GM23338 (cell line): ENCODE measurements around the gene GNLY. TPM values are rescaled to one million over a fixed set of nuclear protein-coding genes. Genes with fewer than 3 reads are reported as not detected.
A peak's percentile ranks its signal among the peaks of the same experiment; 100 is the strongest.

Experiments used
- ATAC-seq: fragments of 200-7000 bp; cut with Tn5 transposase; 3 replicates; pipeline ENCODE4 v1.9.1; 2020
- DNase-seq: peaks from one replicate; pipeline ENCODE4 v3.0.0-alpha.2; 2015; ENCODE audit warnings: low spot score
- H2AFZ ChIP-seq: fragments of 200-600 bp; sonication (generic); 2 replicates; pipeline ENCODE4 v1.8.0; 2016; ENCODE audit warnings: antibody characterized with exemption, mild to moderate bottlenecking, moderate library complexity
- H3F3A ChIP-seq: fragments of 200-600 bp; sonication (generic); replicated peaks from 2 replicates; pipeline ENCODE4 v1.8.0; 2017; ENCODE audit warnings: antibody characterized with exemption, mixed run types, low read depth
- H3K27ac ChIP-seq: fragments of 200-600 bp; sonication (generic); 2 replicates; pipeline ENCODE4 v1.6.1; 2016; ENCODE audit warnings: low read depth
- H3K27me3 ChIP-seq: fragments of 200-600 bp; sonication (generic); 2 replicates; pipeline ENCODE4 v1.8.0; 2016; ENCODE audit warnings: mild to moderate bottlenecking, mixed run types, moderate library complexity; ENCODE audit not compliant: insufficient read depth
- H3K36me3 ChIP-seq: fragments of 200-600 bp; sonication (generic); 2 replicates; pipeline ENCODE4 v1.8.0; 2016; ENCODE audit warnings: mild to moderate bottlenecking; ENCODE audit not compliant: insufficient read depth
- H3K4me1 ChIP-seq: fragments of 200-600 bp; sonication (generic); 2 replicates; pipeline ENCODE4 v1.8.0; 2016; ENCODE audit warnings: mild to moderate bottlenecking, moderate library complexity; ENCODE audit not compliant: insufficient read depth
- H3K4me2 ChIP-seq: fragments of 200-600 bp; sonication (generic); 2 replicates; pipeline ENCODE4 v1.7.1; 2017; ENCODE audit warnings: mixed run types
- H3K4me3 ChIP-seq: fragments of 200-600 bp; sonication (generic); 2 replicates; pipeline ENCODE4 v1.6.1; 2016; ENCODE audit warnings: mixed run types
- H3K79me2 ChIP-seq: fragments of 200-600 bp; sonication (generic); replicated peaks from 2 replicates; pipeline ENCODE4 v1.8.0; 2017; ENCODE audit warnings: mild to moderate bottlenecking; ENCODE audit not compliant: insufficient read depth
- H3K9me2 ChIP-seq: fragments of 200-600 bp; sonication (generic); 2 replicates; pipeline ENCODE4 v1.8.0; 2017; ENCODE audit not compliant: insufficient read depth
- H4K20me1 ChIP-seq: fragments of 200-600 bp; sonication (generic); replicated peaks from 2 replicates; pipeline ENCODE4 v1.8.0; 2017; ENCODE audit warnings: mild to moderate bottlenecking; ENCODE audit not compliant: insufficient read depth
- H3K27ac Mint-ChIP-seq: 2 replicates; pipeline ENCODE4 v1.8.0; 2020; ENCODE audit warnings: inconsistent platforms, mild to moderate bottlenecking, moderate library complexity, mixed read lengths
- H3K27me3 Mint-ChIP-seq: 3 replicates; pipeline ENCODE4 v1.8.0; 2022; ENCODE audit warnings: low read depth, mild to moderate bottlenecking, moderate library complexity, mixed read lengths, inconsistent platforms; ENCODE audit not compliant: insufficient read depth, poor library complexity
- H3K36me3 Mint-ChIP-seq: 3 replicates; pipeline ENCODE4 v1.8.0; 2021; ENCODE audit warnings: low read depth, mild to moderate bottlenecking, inconsistent platforms, moderate library complexity, mixed read lengths
- H3K4me1 Mint-ChIP-seq: 3 replicates; pipeline ENCODE4 v1.8.0; 2020; ENCODE audit warnings: mild to moderate bottlenecking, inconsistent platforms, mixed read lengths
- H3K4me3 Mint-ChIP-seq: 3 replicates; pipeline ENCODE4 v1.8.0; 2021; ENCODE audit warnings: moderate library complexity, mild to moderate bottlenecking, inconsistent platforms, mixed read lengths
- H3K9me3 Mint-ChIP-seq: 3 replicates; pipeline ENCODE4 v1.8.0; 2020; ENCODE audit warnings: moderate library complexity, mild to moderate bottlenecking, inconsistent platforms, mixed read lengths
- CREB1 ChIP-seq: fragments of 250-450 bp; sonication (Bioruptor Pico); IDR thresholded peaks from 2 replicates; pipeline ENCODE4 v1.5.0; 2020; ENCODE audit warnings: low read depth, mild to moderate bottlenecking, moderate library complexity
- EZH2 ChIP-seq: fragments of 200-600 bp; sonication (generic); IDR thresholded peaks from one replicate; pipeline ENCODE4 v1.8.0; 2017; ENCODE audit warnings: antibody characterized with exemption, mild to moderate bottlenecking, low read depth; ENCODE audit not compliant: unreplicated experiment
- EZH2phosphoT487 ChIP-seq: fragments of 200-600 bp; sonication (generic); IDR thresholded peaks from one replicate; pipeline ENCODE4 v1.8.1; 2018; ENCODE audit warnings: antibody characterized with exemption; ENCODE audit not compliant: unreplicated experiment
- JUNB ChIP-seq: IDR thresholded peaks from one replicate; pipeline ENCODE4 v1.6.1; 2016; ENCODE audit warnings: antibody characterized with exemption; ENCODE audit not compliant: unreplicated experiment
- NANOG ChIP-seq: IDR thresholded peaks from 2 replicates; pipeline ENCODE4 v1.6.1; 2016; ENCODE audit warnings: antibody characterized with exemption, borderline replicate concordance
- POLR2AphosphoS5 ChIP-seq: IDR thresholded peaks from 2 replicates; pipeline ENCODE4 v1.6.1; 2016; ENCODE audit warnings: antibody characterized with exemption, low read depth
- STAT1 ChIP-seq: IDR thresholded peaks from one replicate; pipeline ENCODE4 v1.6.1; 2016; ENCODE audit warnings: antibody characterized with exemption; ENCODE audit not compliant: unreplicated experiment
- ZNF114 ChIP-seq: fragments of 250-450 bp; sonication (Bioruptor Pico); IDR thresholded peaks from 2 replicates; pipeline ENCODE4 v1.5.0; 2020; ENCODE audit warnings: mild to moderate bottlenecking, moderate library complexity
- ZNF331 ChIP-seq: fragments of 250-450 bp; sonication (Bioruptor Pico); IDR thresholded peaks from 2 replicates; pipeline ENCODE4 v1.5.0; 2020; ENCODE audit warnings: low read depth, mild to moderate bottlenecking, moderate library complexity
- polyA plus RNA-seq: library from polyadenylated mRNA; unstranded; fragments of >200 nt; fragmentation: Nextera tagmentation; extraction: Ambion mirVana; gene quantifications from 2 replicates; pipeline ENCODE4 v1.2.1, GENCODE V29; 2016
- total RNA-seq: library from RNA; depleted of rRNA; stranded (reverse); fragments of >200 nt; shearing (Covaris generic); gene quantifications from 2 replicates; pipeline ENCODE4 v1.2.3, GENCODE V29; 2014
- TF ChIP-seq, protein P1 (sequence below), 2 experiments: fragments of 200-600 bp in 1 of 2; sonication (generic) in 1 of 2; conservative IDR thresholded peaks; 2 replicates each; pipeline versions ENCODE4 v1.5.1 to v1.6.1; 2016 to 2017; ENCODE audit warnings: antibody characterized with exemption in 2 of 2, low read depth in 2 of 2, mild to moderate bottlenecking in 2 of 2, moderate library complexity in 1 of 2
- TF ChIP-seq, protein P2 (sequence below): IDR thresholded peaks from 2 replicates; pipeline ENCODE4 v1.6.1; 2016; ENCODE audit warnings: antibody characterized with exemption
- TF ChIP-seq, protein P3 (sequence below): IDR thresholded peaks from one replicate; pipeline ENCODE4 v1.6.1; 2018; ENCODE audit warnings: antibody characterized with exemption; ENCODE audit not compliant: unreplicated experiment
- TF ChIP-seq, protein P4 (sequence below): fragments of 250-450 bp; sonication (Bioruptor Pico); IDR thresholded peaks from 2 replicates; pipeline ENCODE4 v1.5.0; 2020; ENCODE audit warnings: mild to moderate bottlenecking, moderate library complexity

The GNLY gene
- total and polyA plus RNA-seq, 2 experiments from 2014 or later: not detected

DNA sequence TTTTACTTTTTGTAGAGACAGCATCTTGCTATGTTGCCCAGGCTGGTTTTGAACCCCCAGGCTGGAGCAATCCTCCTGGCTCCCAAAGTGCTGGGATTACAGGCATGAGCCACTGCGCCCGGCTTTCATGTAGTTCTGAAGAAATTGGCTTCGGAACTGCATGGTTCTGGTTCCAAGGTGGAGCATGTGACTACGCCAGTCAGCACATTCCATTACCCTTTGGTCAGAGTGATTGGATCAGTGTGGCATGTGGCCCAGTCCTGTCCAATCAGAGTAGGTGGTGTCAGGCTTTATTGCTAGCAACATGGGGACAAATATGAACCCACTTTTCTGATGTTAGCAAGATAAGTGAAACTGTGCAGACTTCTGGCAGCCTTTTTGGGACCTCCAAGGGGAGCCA is 43.3 kb downstream of the GNLY start:
- Histone ChIP-seq H4K20me1 (no peaks in the 10 kb centered on the region), H3K36me3 (no peaks in the 10 kb centered on the region), H3K27ac (no peak overlapping the region), H3K9me2 (no peaks in the 10 kb centered on the region), H2AFZ (no peak overlapping the region), H3K4me3 (no peak overlapping the region), H3K4me1 (0 out of 2 replicates have a peak, but pooled peaks cover 5% of the 10 kb centered on the region), H3K27me3 (no peaks in the 10 kb centered on the region), H3F3A (no peaks in the 10 kb centered on the region), H3K4me2 (no peak overlapping the region), H3K79me2 (no peaks in the 10 kb centered on the region)
- Mint-ChIP-seq H3K4me1 (peaks cover 7% of the 10 kb centered on the region), H3K4me3 (no peak overlapping the region), H3K36me3 (no peaks in the 10 kb centered on the region), H3K27me3 (peaks cover 7% of the 10 kb centered on the region), H3K27ac (no peak overlapping the region), H3K9me3 (no peaks in the 10 kb centered on the region)
- ATAC-seq: peak; percentile 30; the same call in 2 of the 3 replicates
- no peak for DNase-seq
- TF ChIP-seq ZNF114 (CRISPR knock-in tag): no peak
- TF ChIP-seq, protein P1, sequence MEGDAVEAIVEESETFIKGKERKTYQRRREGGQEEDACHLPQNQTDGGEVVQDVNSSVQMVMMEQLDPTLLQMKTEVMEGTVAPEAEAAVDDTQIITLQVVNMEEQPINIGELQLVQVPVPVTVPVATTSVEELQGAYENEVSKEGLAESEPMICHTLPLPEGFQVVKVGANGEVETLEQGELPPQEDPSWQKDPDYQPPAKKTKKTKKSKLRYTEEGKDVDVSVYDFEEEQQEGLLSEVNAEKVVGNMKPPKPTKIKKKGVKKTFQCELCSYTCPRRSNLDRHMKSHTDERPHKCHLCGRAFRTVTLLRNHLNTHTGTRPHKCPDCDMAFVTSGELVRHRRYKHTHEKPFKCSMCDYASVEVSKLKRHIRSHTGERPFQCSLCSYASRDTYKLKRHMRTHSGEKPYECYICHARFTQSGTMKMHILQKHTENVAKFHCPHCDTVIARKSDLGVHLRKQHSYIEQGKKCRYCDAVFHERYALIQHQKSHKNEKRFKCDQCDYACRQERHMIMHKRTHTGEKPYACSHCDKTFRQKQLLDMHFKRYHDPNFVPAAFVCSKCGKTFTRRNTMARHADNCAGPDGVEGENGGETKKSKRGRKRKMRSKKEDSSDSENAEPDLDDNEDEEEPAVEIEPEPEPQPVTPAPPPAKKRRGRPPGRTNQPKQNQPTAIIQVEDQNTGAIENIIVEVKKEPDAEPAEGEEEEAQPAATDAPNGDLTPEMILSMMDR (conservative IDR thresholded peaks at IDR 0.05; ENCODE audit: low read depth in 2 of 2): no peak
- TF ChIP-seq NANOG: no peak
- TF ChIP-seq STAT1: no peak
- no peak for TF ChIP-seq EZH2
- TF ChIP-seq POLR2AphosphoS5: no peak
- TF ChIP-seq EZH2phosphoT487: no peak
- no peak for TF ChIP-seq ZNF331
- TF ChIP-seq, protein P2, sequence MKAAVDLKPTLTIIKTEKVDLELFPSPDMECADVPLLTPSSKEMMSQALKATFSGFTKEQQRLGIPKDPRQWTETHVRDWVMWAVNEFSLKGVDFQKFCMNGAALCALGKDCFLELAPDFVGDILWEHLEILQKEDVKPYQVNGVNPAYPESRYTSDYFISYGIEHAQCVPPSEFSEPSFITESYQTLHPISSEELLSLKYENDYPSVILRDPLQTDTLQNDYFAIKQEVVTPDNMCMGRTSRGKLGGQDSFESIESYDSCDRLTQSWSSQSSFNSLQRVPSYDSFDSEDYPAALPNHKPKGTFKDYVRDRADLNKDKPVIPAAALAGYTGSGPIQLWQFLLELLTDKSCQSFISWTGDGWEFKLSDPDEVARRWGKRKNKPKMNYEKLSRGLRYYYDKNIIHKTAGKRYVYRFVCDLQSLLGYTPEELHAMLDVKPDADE: no peak
- TF ChIP-seq CREB1 (CRISPR knock-in tag): no peak
- TF ChIP-seq, protein P3, sequence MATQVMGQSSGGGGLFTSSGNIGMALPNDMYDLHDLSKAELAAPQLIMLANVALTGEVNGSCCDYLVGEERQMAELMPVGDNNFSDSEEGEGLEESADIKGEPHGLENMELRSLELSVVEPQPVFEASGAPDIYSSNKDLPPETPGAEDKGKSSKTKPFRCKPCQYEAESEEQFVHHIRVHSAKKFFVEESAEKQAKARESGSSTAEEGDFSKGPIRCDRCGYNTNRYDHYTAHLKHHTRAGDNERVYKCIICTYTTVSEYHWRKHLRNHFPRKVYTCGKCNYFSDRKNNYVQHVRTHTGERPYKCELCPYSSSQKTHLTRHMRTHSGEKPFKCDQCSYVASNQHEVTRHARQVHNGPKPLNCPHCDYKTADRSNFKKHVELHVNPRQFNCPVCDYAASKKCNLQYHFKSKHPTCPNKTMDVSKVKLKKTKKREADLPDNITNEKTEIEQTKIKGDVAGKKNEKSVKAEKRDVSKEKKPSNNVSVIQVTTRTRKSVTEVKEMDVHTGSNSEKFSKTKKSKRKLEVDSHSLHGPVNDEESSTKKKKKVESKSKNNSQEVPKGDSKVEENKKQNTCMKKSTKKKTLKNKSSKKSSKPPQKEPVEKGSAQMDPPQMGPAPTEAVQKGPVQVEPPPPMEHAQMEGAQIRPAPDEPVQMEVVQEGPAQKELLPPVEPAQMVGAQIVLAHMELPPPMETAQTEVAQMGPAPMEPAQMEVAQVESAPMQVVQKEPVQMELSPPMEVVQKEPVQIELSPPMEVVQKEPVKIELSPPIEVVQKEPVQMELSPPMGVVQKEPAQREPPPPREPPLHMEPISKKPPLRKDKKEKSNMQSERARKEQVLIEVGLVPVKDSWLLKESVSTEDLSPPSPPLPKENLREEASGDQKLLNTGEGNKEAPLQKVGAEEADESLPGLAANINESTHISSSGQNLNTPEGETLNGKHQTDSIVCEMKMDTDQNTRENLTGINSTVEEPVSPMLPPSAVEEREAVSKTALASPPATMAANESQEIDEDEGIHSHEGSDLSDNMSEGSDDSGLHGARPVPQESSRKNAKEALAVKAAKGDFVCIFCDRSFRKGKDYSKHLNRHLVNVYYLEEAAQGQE: no peak
- TF ChIP-seq JUNB: no peak
- TF ChIP-seq, protein P4, sequence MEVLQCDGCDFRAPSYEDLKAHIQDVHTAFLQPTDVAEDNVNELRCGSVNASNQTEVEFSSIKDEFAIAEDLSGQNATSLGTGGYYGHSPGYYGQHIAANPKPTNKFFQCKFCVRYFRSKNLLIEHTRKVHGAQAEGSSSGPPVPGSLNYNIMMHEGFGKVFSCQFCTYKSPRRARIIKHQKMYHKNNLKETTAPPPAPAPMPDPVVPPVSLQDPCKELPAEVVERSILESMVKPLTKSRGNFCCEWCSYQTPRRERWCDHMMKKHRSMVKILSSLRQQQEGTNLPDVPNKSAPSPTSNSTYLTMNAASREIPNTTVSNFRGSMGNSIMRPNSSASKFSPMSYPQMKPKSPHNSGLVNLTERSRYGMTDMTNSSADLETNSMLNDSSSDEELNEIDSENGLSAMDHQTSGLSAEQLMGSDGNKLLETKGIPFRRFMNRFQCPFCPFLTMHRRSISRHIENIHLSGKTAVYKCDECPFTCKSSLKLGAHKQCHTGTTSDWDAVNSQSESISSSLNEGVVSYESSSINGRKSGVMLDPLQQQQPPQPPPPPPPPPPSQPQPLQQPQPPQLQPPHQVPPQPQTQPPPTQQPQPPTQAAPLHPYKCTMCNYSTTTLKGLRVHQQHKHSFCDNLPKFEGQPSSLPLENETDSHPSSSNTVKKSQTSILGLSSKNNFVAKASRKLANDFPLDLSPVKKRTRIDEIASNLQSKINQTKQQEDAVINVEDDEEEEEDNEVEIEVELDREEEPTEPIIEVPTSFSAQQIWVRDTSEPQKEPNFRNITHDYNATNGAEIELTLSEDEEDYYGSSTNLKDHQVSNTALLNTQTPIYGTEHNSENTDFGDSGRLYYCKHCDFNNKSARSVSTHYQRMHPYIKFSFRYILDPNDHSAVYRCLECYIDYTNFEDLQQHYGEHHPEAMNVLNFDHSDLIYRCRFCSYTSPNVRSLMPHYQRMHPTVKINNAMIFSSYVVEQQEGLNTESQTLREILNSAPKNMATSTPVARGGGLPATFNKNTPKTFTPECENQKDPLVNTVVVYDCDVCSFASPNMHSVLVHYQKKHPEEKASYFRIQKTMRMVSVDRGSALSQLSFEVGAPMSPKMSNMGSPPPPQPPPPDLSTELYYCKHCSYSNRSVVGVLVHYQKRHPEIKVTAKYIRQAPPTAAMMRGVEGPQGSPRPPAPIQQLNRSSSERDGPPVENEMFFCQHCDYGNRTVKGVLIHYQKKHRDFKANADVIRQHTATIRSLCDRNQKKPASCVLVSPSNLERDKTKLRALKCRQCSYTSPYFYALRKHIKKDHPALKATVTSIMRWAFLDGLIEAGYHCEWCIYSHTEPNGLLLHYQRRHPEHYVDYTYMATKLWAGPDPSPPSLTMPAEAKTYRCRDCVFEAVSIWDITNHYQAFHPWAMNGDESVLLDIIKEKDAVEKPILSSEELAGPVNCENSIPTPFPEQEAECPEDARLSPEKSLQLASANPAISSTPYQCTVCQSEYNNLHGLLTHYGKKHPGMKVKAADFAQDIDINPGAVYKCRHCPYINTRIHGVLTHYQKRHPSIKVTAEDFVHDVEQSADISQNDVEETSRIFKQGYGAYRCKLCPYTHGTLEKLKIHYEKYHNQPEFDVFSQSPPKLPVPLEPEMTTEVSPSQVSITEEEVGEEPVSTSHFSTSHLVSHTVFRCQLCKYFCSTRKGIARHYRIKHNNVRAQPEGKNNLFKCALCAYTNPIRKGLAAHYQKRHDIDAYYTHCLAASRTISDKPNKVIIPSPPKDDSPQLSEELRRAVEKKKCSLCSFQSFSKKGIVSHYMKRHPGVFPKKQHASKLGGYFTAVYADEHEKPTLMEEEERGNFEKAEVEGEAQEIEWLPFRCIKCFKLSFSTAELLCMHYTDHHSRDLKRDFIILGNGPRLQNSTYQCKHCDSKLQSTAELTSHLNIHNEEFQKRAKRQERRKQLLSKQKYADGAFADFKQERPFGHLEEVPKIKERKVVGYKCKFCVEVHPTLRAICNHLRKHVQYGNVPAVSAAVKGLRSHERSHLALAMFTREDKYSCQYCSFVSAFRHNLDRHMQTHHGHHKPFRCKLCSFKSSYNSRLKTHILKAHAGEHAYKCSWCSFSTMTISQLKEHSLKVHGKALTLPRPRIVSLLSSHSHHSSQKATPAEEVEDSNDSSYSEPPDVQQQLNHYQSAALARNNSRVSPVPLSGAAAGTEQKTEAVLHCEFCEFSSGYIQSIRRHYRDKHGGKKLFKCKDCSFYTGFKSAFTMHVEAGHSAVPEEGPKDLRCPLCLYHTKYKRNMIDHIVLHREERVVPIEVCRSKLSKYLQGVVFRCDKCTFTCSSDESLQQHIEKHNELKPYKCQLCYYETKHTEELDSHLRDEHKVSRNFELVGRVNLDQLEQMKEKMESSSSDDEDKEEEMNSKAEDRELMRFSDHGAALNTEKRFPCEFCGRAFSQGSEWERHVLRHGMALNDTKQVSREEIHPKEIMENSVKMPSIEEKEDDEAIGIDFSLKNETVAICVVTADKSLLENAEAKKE: no peak
